NCI-H526 (cell line): ENCODE measurements around the gene NUTF2.
"Not testable (repeated sequence)": the region's sequence is repeated elsewhere in the genome, so short reads cannot be mapped to it uniquely, and the experiment has no call there.

ENCODE experiments used
- DNase-seq, 2 experiments: peaks; one replicate each; lab custom pipeline; 2025; lab: John Stamatoyannopoulos, UW

Gene NUTF2

DNA sequence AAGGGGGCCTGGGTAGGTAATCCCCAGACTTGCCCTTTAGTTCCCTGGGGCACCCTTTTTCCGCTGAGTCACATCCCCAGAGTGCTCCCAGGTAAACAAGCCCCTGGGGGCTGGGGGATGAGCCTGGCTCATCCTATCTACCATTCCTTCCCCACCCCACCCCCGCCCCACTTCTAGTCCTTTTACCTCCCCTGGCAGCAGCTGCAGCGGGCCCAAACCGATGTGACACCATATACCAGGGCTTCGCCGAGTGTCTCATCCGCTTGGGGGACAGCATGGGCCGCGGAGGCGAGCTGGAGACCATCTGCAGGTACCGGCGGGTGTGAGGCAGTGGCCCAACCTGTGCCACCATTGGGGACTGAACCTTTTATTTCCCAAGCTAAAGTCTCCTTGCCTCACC, 38.8 kb downstream of the NUTF2 start:
- no peak for DNase-seq

DNA sequence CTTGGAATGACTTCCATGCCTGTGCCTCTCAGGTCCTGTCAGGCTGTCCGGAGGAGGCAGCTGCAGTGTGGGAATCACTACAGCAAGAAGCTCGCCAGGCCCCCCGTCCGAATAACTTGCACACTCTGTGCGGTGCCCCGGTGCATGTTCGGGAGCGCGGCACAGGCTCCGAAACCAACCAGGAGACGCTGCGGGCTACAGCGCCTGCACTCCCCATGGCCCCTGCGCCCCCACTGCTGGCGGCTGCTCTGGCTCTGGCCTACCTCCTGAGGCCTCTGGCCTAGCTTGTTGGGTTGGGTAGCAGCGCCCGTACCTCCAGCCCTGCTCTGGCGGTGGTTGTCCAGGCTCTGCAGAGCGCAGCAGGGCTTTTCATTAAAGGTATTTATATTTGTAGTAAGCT, 39.2 kb downstream of the NUTF2 start:
- no peak for DNase-seq

DNA sequence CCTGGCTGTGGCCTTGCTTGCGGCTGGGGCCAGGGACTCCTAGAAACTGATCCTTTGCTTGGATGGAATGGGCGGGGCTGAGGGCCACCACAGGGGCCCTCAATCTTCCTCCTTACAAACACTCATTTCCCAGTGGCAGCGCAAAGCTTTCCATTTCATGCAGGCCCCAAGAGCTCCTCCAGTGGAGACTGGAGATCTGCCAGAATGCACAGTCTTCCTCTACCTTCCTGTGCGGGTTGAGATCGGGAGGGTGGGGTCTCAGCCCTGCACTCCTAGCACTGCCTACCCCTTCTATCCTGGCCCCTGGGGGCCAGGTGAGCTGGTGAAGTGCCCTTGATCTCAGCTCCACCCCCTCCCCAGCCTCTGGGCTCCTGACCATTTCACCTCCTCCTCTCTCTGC, 39.7 kb downstream of the NUTF2 start:
- no peak for DNase-seq

DNA sequence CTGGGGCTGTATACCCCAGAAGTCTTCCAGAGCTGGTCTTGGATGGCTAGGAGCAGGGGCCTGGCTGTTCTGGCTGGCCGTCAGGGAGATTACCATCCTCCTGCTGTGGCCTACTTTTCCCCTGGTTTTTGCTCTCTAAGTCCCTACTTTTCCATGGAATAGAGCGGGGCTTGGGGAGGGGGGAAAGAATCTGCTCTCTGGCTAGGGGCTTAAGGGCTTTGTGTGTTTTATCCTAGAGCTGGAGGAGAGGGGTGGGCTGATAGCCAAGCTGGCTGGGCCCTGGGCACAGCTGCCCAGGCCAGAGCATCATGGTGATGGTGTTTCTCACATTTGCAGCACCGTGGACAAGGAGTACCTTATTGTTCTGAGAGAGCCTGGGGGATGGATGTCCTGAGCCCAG, 41.6 kb downstream of the NUTF2 start:
- DNase-seq = no peak

DNA sequence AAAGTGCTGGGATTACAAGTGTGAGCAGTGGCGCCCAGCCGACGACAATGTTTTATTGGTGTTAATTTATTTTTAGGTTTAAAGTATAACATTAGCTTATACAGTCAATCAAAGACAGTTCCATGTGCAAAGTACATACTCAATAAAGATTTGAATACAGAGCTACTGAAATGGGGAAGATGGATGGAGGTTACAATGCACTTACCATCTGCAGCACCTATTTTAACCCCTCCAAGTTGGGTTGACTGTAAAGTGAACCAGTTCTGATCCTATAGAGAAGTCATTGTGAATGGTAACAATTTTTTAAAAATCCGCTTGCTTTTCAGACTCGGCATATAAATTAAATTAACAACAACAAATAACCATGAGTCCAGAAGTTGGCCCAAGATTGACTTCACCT, 45.6 kb downstream of the NUTF2 start:
- no peak for DNase-seq

DNA sequence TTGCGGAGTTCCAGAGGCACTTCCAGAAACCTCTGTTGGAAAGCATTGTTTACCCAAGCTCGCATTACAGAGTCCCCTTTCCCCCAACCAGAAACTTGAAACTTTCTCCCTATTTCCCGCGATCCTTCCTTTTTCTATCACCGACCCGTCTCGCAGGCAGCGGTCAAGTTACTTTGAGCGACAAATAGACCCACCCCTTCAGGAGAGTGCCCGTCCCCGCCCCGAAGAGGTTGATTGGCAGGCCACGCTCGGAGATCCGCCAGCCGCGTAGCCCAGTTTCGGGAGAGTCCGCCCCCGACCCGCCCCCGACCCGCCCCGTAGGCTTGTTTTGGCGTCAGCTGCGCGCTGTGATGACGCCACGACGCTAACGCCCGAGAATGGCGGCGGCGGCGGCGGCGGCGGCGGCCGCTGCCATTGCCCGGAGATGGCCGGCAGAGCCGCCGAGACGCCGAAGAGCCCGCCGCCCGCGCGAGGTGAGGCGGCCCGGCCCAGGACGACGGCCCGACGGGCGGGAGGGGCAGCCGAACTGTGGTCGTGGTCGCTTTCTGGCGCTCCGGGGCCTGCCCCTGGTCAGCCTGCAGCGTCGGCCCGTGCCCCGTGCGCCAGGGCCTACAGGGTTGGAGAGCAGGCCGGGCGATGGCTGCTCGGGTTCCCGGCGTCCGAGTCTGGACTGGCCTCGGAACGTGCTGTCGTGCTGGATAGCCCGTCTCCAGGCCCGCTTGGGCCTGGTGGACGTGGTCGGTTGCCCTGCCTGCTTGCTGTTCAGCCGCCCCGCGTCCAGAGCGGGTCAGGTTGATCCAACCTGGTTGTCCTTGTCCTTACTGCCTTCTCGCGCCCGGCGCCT, 46.4 kb downstream of the NUTF2 start, which contains the start of gene PSKH1:
Gene PSKH1 (plus strand): TSS at position 356 of the 844 bp plus-strand sequence. CDS start 15,496 bp downstream, outside the sequence.
- DNase-seq = peak; percentile 74 to 95

DNA sequence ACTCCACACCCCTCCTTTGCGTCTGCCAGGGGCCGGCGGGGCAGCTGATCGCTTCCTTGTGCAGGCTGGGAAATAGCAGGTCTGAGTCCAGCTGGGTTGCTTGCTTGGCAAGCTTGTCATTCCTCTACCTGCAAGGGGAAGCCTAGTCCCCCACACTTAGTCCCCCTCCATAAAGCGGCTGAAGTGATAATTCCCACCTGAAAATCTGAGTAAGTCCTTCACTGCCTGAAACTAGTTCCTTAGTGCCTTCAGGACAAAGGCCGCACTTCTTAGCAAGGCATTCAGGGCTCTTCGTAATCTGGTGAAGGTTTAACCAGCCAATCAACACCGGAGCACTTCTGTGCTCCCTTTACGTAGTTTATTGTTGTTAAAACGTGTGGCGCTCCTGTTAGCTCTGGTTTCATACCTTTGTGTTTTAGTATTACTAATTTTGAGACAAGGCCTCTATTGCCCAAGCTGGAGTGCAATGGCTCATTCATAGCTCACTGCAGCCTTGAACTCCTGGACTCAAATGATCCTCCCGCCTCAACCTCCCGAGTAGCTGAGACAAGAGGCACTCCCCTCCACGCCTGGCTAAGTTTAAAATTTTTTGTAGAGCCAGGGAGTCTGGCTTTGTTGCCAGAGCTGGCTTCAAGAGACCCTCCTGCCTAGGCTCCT, 47.1 kb downstream of the NUTF2 start:
- DNase-seq = no peak

DNA sequence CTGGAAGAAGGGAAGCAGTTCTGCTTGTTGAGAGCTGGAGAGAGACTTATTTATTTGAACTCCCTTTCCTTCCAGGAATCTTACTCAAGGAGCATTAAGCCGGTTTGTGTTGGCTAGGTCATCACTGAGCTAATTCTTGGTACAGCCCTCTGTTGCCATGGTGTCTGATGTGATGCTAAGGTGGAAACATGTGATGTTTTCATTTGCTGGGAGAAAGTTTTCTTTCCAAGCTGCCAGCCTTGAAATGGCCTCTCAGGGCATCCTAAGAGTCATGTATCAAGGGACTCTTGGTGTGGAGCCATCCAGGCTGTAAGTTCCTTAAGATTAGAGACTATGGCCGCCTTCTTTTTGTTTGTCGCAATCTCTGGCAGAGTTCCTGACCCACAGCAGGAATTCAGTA, 50.5 kb downstream of the NUTF2 start:
- no peak for DNase-seq

DNA sequence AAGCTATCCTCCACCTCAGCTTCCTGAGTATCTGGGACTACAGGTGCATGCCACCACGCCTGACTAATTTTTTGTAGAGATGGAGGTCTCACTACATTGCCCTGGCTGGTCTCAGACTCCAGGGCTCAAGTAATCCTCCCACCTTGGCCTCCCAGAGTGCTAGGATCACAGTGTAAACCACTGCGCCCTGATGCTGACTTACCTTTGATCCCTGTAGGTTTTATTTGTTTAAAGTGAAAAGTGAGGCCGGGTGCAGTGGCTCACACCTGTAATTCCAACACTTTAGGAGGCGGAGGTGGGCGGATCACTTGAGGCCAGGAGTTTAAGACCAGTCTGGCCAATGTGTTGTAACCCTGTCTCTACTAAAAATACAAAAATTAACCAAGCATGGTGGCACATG, 55.0 kb downstream of the NUTF2 start:
- DNase-seq = no peak

DNA sequence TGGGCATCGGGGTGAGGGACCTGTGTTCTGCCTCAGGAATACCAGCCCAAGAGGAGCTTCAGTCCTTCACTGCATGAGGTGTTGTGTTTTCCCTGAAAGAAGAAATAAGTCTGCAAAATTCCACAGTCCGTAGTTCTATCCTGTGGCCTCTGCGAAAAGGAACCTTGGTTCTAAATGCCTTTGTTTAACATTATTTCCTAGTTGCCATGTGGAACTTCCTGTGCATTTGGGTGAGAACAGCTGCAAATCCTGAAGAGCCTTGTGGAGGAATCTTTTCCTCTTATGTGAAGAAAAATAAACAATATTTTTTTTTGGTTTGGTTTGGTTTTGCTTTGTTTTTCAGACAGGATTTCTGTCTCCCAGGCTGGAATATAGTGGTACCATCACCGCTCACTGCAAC, 56.1 kb downstream of the NUTF2 start:
- DNase-seq = no peak

DNA sequence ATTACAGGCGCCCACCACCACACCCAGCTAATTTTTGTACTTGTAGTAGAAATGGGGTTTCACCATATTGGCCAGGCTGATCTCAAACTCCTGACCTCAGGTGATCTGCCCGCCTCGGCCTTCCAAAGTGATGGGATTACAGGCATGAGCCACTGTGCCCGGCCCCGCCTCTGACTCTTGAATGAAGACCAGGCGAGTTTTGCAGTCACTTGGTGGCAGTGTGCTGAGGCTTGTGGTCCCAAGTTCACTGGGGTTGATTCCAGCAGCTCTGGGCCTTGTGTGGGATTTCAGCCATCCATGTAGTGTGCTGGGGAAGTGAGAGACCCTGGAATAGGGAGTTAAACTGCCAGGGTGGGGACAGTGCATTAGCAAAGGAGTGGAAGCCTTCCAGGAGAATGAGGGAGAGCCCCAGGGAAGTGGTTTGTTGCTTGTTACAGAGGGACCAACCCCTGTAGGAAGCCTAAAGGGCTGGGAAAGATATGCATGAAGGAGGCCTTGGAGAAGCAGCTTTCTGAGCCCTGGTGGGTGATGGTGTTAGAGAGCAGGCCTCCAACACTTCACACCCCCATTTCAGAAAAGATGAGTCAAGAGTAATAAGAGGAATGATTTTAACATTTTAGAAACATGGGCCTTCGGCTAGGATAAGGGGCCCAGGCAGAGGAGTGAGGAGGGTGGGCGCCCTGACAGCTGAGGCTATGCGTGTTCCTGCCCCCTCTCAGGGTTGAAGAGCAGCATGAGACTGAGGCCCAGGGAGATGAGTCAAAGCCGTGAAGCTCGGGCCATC, 60.9 kb downstream of the NUTF2 start:
- no peak for DNase-seq

DNA sequence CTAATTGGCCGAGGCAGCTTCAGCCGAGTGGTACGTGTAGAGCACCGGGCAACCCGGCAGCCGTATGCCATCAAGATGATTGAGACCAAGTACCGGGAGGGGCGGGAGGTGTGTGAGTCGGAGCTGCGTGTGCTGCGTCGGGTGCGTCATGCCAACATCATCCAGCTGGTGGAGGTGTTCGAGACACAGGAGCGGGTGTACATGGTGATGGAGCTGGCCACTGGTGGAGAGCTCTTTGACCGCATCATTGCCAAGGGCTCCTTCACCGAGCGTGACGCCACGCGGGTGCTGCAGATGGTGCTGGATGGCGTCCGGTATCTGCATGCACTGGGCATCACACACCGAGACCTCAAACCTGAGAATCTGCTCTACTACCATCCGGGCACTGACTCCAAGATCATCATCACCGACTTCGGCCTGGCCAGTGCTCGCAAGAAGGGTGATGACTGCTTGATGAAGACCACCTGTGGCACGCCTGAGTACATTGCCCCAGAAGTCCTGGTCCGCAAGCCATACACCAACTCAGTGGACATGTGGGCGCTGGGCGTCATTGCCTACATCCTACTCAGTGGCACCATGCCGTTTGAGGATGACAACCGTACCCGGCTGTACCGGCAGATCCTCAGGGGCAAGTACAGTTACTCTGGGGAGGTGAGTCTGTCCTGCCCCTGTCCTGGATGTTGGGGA, 62.5 kb downstream of the NUTF2 start:
- no peak for DNase-seq

DNA sequence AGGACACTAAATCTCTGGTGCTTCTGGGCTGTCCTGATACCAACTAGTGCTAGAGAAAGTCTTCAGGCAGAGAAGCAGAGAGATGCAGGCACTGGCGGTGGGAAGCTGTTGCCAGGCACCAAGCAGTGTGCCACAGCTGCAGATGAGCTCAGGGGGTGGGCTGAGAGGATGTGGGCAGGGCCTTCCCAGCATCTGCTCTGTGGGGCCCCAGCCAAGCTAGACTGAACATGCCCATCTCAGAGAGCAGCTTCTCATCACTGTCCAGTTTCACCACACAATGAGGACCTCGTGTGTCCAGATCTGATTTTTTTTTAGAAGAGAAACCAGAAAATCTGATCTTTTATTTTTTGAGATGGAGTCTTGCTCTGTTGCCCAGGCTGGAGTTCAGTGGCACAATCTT, 63.4 kb downstream of the NUTF2 start:
- no peak for DNase-seq

DNA sequence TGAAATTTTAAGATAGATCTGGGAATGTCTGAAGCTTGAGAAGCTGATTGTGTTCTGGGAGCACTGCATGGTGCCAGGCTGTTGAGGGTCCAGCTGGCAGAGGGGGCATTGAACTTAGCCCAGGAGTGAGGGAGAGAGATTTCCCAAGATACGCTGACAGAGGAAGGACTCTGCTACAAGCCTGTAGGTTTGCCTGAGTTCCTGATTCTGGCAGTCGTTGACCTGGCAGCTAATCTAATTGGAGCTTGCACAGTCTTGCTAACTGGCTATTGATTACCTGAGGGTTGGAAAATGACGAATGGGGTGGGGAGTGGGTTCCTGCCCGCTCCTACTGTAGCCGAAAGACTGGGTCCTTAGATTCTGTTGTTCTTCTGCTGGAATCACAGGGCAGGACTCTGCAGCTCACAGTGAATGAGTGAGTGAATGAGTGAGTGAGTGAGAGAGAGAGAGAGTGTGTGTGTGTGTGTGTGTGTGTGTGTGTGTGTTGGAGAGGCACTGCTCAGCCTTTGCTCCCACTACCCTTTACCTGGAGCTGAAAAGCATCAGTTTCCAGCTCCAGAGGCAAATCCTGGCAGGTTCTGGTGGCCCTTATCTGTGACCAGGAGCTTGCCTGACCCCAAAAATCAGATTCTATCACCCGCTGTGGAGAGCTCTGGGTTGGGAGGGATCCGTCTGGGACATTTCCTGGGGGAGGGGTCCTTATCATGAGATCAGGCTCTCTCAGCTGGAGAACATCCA, 68.2 kb downstream of the NUTF2 start:
- no peak for DNase-seq

DNA sequence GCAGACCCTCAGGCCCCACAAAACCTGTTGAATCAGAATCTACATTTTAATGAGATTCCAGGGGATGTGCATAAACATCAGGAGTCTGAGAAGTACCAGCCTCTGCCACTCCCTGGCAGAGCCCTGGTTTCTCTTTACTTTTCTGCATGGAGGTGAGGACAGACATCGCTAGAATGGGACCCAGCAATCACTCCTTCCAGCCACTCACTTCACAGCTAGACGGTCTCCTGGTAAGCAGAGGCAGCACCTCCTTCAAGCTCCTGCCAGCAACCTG, 68.7 kb downstream of the NUTF2 start:
- DNase-seq = not testable (repeated sequence)

DNA sequence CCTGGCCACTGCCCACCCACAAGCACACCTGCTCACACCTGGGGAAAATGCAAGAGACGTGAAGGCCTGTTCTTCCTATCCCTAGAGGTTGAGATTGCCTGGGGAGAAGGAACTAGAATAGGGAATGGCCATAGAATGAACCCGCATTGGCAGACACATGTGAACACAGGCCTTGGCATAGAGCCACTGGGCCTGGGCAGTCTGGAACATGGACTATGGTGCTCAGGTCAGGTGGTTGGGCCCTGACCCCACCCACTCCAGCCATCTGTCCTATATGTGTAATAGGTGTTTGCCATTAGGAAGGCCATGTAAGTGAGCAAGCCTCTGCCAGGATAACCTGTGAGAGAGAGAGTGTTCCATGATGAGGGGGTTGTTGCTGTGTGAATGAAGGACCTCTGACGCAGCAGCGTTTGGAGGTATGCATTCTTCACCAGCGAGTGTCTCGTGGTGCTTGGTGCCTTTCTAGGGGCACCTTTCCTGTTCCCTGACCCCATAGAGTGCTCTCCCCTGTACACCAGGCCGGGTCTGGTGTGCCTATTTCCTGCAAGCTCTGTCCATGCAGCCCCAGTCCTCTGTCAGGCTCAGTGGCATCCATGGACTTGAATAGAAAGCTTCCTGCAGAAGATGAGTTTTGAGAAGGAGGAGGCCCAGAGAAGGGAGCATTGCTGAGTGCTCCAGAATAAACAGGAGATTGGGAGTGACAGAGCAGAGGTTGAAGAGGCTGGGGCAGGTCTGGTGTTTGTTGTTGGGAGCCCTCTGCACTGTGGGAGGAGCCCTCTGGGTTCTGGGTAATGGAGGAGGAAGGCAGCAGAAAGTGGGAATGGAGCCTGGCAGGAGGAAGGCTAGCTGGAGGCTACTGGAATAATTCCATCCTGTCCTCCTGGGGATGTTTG, 69.3 kb downstream of the NUTF2 start:
- DNase-seq = no peak

DNA sequence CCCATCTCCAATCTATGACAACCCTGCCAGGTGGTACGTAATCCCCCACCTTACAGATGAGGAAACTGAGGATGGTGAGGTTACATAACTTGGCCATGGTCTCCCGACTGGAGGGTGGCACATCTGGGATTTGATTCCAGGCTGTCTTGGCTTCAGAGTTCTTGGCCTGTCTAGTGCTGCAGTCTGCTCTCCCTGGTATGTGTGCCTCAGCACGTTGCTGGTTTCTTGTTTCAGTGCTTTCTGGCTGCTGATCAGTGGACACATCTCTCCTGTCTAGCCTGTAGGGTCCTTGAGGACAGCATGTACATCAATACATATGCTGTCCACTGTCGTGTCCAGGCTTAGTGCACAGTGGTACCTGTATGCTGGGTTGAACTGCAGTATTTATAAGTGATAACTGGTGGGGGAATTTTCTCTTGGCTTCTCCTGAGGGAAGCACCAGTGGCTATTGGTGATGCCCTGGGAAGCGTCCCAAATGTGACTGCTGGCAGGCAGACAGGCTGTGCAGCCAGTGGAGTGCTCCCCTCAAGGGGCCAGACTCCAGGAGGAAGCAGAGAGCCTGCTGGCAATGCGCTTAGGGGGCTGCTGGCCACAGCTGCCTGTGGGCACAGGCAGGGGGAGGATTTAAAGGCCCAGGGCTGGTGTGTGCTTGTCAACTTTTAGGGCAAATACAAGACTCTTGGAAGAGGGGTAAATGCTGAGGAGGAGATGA, 70.6 kb downstream of the NUTF2 start:
- no peak for DNase-seq

DNA sequence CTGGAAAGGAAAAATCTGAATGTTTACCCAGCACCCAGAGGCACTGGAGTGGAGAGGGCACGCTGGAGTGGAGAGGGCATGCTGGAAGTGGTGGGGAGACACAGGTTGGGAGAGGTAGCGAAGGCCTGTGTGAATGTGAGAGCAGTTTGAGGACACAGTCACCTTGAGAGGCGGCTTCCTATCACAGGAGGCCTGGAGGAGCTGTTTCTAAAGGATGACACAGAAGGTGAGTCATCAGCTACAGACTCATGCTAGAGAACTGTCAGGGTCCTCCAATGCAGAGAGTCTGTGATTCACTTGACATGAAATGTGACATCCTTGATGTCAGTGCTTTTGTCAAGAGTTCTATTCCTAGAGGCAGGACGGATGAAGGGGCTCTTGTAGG, 71.1 kb downstream of the NUTF2 start:
- DNase-seq = no peak

DNA sequence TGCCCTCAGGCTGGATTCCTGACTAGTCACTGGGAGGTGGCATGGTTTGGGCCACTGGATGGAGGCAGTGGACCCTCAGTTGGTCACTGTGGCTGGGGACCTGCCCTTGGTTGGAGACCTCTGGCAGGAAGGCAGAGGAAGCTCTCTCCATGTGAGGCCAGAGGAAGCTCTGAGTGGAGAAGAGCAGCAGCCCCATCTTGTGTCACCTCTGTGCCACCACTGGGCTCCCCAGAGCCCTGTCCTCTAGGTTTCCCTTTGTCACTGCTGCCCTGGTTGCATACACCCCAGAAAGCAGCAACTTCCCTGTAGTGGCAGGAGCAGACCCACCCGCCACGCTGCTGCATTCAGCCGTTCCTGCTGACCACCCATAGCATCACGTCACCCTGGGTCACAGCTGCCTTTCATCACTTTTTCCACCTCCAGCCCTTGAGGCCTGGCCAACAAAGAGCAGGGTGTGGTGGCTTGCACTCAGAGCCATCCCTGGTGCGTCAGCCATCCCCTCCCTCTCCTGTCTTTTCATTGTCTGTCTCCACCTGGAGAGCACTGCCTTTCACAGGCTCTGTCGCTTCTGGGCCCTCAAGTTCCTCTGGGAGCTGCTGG, 73.0 kb downstream of the NUTF2 start:
- DNase-seq = no peak
